ENCODE results near the gene MIA2.

GRCh38 chr14:39275395-39275794 lies 41.7 kb downstream of the MIA2 start:
- no peak for TF ChIP-seq CTCF (conservative IDR thresholded peaks at IDR 0.05)
- TF ChIP-seq EZH2 (IDR thresholded peaks at IDR 0.05; ENCODE audit: low read depth), result no peak
